ENCODE results near the gene GDPD2.
A peak's percentile ranks its signal among the peaks of the same experiment; 100 is the strongest.

Gene GDPD2

DNA sequence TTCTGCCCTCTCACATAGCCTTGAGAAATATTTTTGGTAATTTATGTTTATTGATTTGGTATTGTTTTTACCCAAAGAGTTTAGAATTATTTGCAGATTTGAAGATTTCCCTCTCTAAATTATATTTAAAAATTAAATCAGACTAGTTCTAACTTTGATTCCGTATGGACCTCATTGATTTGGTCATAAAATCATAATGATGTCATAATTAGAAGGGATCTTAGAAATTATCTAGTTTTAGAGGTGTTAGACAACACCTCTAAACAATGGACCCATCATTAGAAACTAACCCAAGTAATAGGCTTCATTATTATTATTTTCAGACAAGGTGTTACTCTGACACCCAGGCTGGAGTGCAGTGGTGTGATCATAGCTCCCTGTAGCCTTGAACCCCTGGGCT is 45.6 kb downstream of the GDPD2 start:
- 0 out of 2 replicates have a peak, but pooled peaks cover 7% of the 10 kb centered on the region for H3K79me2 ChIP-seq (ENCODE audit: low read length)
- H3K36me3 ChIP-seq (replicated peaks; ENCODE audit: insufficient read depth, low read length), result no peaks in the 10 kb centered on the region
- H3K4me3 ChIP-seq (ENCODE audit: low read length), result no peak overlapping the region
- no peaks in the 10 kb centered on the region for H4K20me1 ChIP-seq (ENCODE audit: insufficient read depth, low read length)
- no peaks in the 10 kb centered on the region; the same call in 1 of the 2 replicates for H3F3A ChIP-seq (ENCODE audit: insufficient read depth, low read length)
- TF ChIP-seq, protein P1, sequence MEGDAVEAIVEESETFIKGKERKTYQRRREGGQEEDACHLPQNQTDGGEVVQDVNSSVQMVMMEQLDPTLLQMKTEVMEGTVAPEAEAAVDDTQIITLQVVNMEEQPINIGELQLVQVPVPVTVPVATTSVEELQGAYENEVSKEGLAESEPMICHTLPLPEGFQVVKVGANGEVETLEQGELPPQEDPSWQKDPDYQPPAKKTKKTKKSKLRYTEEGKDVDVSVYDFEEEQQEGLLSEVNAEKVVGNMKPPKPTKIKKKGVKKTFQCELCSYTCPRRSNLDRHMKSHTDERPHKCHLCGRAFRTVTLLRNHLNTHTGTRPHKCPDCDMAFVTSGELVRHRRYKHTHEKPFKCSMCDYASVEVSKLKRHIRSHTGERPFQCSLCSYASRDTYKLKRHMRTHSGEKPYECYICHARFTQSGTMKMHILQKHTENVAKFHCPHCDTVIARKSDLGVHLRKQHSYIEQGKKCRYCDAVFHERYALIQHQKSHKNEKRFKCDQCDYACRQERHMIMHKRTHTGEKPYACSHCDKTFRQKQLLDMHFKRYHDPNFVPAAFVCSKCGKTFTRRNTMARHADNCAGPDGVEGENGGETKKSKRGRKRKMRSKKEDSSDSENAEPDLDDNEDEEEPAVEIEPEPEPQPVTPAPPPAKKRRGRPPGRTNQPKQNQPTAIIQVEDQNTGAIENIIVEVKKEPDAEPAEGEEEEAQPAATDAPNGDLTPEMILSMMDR (IDR thresholded peaks at IDR 0.05; ENCODE audit: low read length), result no peak
- TF ChIP-seq EZH2phosphoT487 (IDR thresholded peaks at IDR 0.05; ENCODE audit: low read length) (no peak), EZH2 (optimal IDR thresholded peaks at IDR 0.05; ENCODE audit: low read depth, low read length) (no peak)
- H3K9me3 ChIP-seq (replicated peaks; ENCODE audit: insufficient read depth, low read length), result no peaks in the 10 kb centered on the region
- DNase-seq, result no peak
- no peak overlapping the region for H2AFZ ChIP-seq (ENCODE audit: low read length)
- H3K9me2 ChIP-seq (replicated peaks; ENCODE audit: insufficient read depth, low read length), result no peaks in the 10 kb centered on the region
- H3K4me1 ChIP-seq (ENCODE audit: low read length), result peaks cover 8% of the 10 kb centered on the region
- no peak overlapping the region for H3K27ac ChIP-seq (ENCODE audit: low read length)
- no peaks in the 10 kb centered on the region for H3K27me3 ChIP-seq (replicated peaks; ENCODE audit: insufficient read depth, low read length)
- no peak overlapping the region for H3K4me2 ChIP-seq (ENCODE audit: low read depth, low read length)
- H3K9ac ChIP-seq (ENCODE audit: low read length), result no peak overlapping the region

DNA sequence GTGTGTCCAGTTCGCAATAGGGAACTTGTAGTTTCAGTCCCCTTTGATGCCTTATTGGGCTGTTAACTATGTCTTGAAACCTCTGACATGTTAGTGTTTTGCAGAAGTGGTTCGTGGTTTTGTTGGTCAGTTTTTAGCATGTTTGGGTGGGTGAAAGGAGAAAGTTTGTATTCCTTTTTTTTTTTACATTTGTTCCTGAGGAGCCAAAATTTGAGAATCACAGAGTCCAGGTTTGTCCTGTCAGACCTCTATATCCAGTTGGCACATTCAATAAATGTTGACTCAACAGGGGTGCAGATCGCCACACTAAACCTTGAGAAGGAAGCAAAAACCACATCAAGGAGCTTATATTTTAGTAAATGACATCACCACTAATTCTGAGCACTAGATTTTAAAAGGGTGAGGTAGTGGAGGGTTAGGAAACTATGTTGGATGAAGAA is 47.8 kb downstream of the GDPD2 start:
- Histone ChIP-seq H3K27ac (ENCODE audit: low read length) (peak overlapping the region; percentile 19; the same call in 1 of the 2 replicates), H3F3A (ENCODE audit: insufficient read depth, low read length) (no peaks in the 10 kb centered on the region; the same call in 1 of the 2 replicates), H3K4me1 (ENCODE audit: low read length) (peaks cover 8% of the 10 kb centered on the region), H3K9ac (ENCODE audit: low read length) (no peak overlapping the region), H3K36me3 (replicated peaks; ENCODE audit: insufficient read depth, low read length) (no peaks in the 10 kb centered on the region), H3K27me3 (replicated peaks; ENCODE audit: insufficient read depth, low read length) (no peaks in the 10 kb centered on the region), H3K79me2 (ENCODE audit: low read length) (0 out of 2 replicates have a peak, but pooled peaks cover 4% of the 10 kb centered on the region), H2AFZ (ENCODE audit: low read length) (no peak overlapping the region), H3K4me2 (ENCODE audit: low read depth, low read length) (peak overlapping the region; percentile 26; the same call in 1 of the 2 replicates), H3K9me2 (replicated peaks; ENCODE audit: insufficient read depth, low read length) (no peaks in the 10 kb centered on the region), H4K20me1 (ENCODE audit: insufficient read depth, low read length) (no peaks in the 10 kb centered on the region), H3K4me3 (ENCODE audit: low read length) (no peak overlapping the region), H3K9me3 (replicated peaks; ENCODE audit: insufficient read depth, low read length) (no peaks in the 10 kb centered on the region)
- TF ChIP-seq, protein P1 (IDR thresholded peaks at IDR 0.05; ENCODE audit: low read length), result no peak
- peak; percentile 64 for DNase-seq

DNA sequence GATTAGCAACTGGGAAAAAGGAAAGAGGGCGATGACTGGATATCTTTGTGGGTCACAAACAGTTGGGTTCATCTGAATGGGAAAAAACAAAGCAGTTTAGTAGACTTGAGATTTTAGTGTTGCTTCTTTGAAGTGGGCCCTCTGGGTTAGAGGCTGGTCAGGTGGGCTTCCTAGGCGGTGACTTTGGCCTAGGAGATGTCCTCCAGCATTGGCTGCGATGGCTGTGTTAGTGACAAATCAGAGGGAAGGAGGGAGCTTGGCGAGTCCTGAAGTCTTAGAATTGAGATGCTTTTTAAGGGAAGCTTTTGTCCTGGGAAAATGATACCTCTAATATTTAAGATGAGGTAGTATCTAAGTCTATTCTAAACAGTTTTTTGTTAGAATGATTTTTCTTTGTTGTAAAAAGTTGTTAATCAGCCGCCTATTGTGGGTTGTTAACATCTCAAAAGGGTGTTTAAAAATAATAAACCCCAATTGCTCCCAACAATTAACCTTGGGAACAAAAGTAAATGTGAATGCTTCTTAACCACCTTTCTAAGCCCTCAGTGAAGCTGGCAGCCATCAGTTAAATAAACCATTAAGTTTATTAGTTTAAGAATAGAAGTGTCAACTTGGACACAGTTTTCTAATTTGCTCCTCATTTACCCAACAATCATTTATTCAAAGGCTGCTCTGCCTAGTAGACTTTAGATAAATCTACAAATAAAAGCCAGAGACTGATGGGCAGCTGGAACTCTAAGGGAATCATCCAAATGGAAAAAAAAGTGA is 53.2 kb downstream of the GDPD2 start:
- Histone ChIP-seq H3K4me2 (ENCODE audit: low read depth, low read length) (no peak overlapping the region), H3K4me3 (ENCODE audit: low read length) (no peak overlapping the region), H4K20me1 (ENCODE audit: insufficient read depth, low read length) (no peaks in the 10 kb centered on the region), H3K27me3 (replicated peaks; ENCODE audit: insufficient read depth, low read length) (no peaks in the 10 kb centered on the region), H3F3A (ENCODE audit: insufficient read depth, low read length) (no peaks in the 10 kb centered on the region), H3K9me2 (replicated peaks; ENCODE audit: insufficient read depth, low read length) (no peaks in the 10 kb centered on the region), H2AFZ (ENCODE audit: low read length) (no peak overlapping the region), H3K79me2 (ENCODE audit: low read length) (0 out of 2 replicates have a peak, but pooled peaks cover 4% of the 10 kb centered on the region), H3K9ac (ENCODE audit: low read length) (no peak overlapping the region), H3K36me3 (replicated peaks; ENCODE audit: insufficient read depth, low read length) (no peaks in the 10 kb centered on the region), H3K4me1 (ENCODE audit: low read length) (no peaks in the 10 kb centered on the region), H3K27ac (ENCODE audit: low read length) (no peak overlapping the region), H3K9me3 (replicated peaks; ENCODE audit: insufficient read depth, low read length) (no peaks in the 10 kb centered on the region)
- TF ChIP-seq, protein P1 (IDR thresholded peaks at IDR 0.05; ENCODE audit: low read length), result no peak
- TF ChIP-seq EZH2 (optimal IDR thresholded peaks at IDR 0.05; ENCODE audit: low read depth, low read length) (no peak), EZH2phosphoT487 (IDR thresholded peaks at IDR 0.05; ENCODE audit: low read length) (no peak)
- no peak for DNase-seq

Measured in MM.1S (cell line).